Measurements from ENCODE around the gene C6orf15. TPM values are rescaled to one million over a fixed set of nuclear protein-coding genes. Genes with fewer than 3 reads are reported as not detected.
"Not testable (repeated sequence)": the region's sequence is repeated elsewhere in the genome, so short reads cannot be mapped to it uniquely, and the experiment has no call there.

The C6orf15 gene
- total RNA-seq, 1 donor from 2014 or later = not detected

DNA sequence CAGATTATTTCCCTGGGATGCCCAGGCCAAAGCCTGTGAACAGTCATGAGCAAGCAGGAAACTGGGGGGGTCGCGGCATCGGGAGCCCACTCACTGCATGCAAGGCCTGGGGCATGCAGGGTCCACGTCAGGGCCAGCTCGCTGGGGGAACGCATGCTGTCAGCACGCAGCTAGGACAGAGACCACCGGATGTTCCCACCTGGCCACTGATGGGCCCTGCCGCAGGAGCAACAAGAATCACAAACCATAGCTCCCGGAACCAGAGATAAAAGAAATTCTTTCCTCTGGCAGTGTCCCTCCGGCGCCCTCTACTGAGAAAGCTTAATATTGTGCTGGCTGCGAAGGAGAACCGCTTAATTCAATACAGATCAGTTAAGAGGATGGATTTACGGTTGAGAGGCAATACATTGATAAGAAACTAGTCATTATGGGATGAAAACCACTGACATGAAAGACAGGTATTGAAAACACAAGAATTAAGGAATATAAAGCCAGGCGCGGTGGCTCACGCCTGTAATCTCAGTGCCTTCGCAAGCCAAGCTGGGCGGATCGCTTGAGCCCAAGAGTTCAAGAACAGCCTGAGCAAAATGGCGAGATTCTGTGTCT is 32.6 kb downstream of the C6orf15 start:
- no peak for DNase-seq (ENCODE audit: low spot score)
- intact Hi-C loops (cut with DNase I) = loop anchor here (5.0 to 10.0 kb wide), 2 partner anchors 355 to 537 kb away; partner anchors contain the start of gene TUBB

GRCh38 chr6:31076611-31077010 is 35.8 kb downstream of the C6orf15 start:
- intact Hi-C loops (cut with DNase I) = no loop called here
- no peak for DNase-seq (ENCODE audit: low spot score)

DNA sequence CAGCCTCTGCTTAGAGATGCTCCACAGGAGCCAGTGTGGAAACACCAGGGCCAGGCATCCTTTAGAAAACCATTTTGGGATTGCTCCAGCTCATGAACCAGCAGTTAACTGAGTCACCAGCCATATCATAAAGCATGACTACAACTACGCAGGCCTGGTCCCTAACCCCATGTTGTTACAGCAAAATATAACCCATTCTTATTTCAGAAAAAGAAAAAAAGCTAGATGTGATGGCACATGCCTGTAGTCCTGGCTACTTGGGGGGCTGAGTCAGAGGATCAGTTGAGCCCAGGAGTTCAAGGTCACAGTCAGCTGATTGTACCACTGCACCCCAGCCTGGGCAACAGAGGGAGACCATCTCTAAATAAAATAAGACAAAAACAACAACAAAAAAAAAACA is 36.8 kb downstream of the C6orf15 start:
- intact Hi-C loops (cut with DNase I) = no loop called here
- no peak for DNase-seq (ENCODE audit: low spot score)

GRCh38 chr6:31074401-31074800 is 38.0 kb downstream of the C6orf15 start:
- DNase-seq (ENCODE audit: low spot score) = no peak
- intact Hi-C loops (cut with DNase I) = no loop called here

DNA sequence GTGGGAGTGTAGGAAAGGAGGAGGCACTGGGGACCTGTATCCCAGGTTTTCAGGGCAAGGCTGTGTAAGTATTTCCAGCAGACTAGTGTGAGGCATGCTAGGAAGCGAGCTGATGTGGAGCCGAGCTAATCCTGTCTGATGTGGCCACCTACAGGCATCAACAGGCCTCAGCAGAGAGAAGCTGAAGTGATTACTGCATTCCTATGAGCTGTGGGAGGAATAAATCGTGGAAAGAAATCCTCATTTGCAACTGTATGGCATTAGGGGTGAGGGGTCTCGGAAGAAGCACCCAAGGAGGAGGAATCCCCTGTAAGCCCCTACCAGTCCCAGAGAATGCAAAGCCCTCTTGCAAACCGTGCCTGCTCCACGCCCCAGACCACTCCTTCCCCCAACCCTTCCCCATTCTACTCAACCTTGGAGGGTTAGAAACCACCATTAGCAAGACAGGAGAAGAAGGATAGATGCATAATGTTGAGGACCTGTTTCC is 41.6 kb downstream of the C6orf15 start:
- DNase-seq (ENCODE audit: low spot score) = no peak
- intact Hi-C loops (cut with DNase I) = loop anchor here (1.0 kb wide), 1 partner anchor 155 kb away; no protein-coding TSS in a partner anchor

DNA sequence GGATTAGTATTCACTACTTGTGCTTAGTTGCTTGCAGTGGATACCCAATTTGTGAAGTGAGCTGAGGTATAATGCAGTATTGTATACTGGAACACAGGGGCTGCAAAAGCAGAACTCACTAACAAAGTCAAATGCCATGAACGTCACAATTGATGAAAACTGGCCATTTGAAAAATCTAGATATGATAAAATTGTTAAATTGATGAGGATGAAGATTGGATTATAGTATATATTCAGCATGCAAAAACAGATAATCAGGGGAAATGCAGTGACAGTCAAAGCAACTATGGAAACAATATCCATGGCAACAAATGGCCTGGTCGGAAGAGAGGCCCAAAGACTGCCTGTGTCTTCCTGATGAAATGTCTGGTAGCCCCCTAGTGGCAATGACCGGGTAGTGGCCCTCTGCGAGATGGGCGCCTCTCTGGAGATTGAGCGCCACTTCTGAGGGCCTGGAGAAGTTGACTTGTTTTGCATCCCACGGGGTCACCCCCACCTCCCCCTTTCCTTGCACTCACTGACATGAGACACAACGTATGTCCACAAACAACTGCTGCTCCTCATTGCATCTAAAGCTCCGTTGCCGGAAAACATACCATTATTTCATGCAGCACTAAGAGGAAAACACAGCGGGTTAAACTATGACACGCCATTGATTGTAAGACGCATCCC is 43.6 kb downstream of the C6orf15 start:
- intact Hi-C loops (cut with DNase I) = no loop called here
- peak; percentile 82 for DNase-seq (ENCODE audit: low spot score)

- DNase-seq (ENCODE audit: low spot score); intact Hi-C loops (cut with DNase I): not testable (repeated sequence)
Measured at GRCh38 chr6:31067891-31068668, 44.3 kb downstream of the C6orf15 start.

DNA sequence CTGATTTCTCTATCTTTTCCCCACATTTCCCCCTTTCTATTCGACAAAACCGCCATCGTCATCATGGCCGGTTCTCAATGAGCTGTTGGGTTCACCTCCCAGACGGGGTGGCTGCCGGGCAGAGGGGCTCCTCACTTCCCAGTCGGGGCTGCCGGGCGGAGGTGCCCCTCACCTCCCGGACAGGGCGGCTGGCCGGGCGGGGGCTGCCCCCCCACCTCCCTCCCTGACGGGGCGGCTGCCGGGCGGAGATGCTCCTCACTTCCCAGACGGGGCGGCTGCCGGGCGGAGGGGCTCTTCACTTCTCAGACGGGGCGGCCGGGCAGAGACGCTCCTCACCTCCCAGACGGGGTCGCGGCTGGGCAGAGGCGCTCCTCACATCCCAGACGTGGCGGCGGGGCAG is 45.3 kb downstream of the C6orf15 start:
- not testable (repeated sequence) for DNase-seq (ENCODE audit: low spot score)

GRCh38 chr6:31065556-31065955 is 46.8 kb downstream of the C6orf15 start:
- no peak for DNase-seq (ENCODE audit: low spot score)
- intact Hi-C loops (cut with DNase I) = no loop called here

More for the DNA sequence above, 45.3 kb downstream of the C6orf15 start:
- intact Hi-C loops (cut with DNase I) = not testable (repeated sequence)

DNA sequence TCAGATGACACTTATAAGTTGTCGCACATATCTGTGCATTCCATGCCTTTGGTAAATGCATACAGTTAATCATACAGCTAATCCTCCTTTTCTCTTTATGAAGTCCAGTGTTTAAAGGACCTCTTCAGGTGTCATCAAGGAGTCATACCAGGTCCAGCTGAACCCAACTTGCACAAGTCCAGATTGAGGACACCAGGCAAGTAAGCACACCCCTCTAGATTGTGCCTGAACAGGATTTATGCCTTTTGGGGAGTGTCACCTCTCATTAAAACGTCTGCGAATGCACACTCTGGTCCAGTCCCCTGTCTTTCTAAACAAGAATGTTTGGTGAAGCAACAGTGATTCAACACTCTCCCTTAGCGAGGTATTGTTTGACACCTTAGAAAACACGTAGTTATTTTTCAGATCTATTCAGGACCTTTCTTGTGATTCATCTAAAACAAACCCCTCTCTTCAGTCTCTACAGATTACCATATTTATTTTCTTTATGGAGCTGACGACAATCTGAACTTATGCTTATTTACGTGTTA is 48.4 kb downstream of the C6orf15 start:
- intact Hi-C loops (cut with DNase I) = no loop called here
- DNase-seq (ENCODE audit: low spot score) = no peak

Other genes with a start within 250 kb of the C6orf15 start
- 61.4 TPM for gene DDR1, start 228.1 kb downstream of the C6orf15 start, total RNA-seq
- 16.0 TPM for gene GTF2H4, start 204.4 kb downstream of the C6orf15 start, total RNA-seq
- gene VARS2, start 198.3 kb downstream of the C6orf15 start, total RNA-seq = 24.7 TPM
- not detected for gene SFTA2, start 180.4 kb downstream of the C6orf15 start, total RNA-seq
- not detected for gene MUCL3, start 171.6 kb downstream of the C6orf15 start, total RNA-seq
- gene MUC21, start 128.9 kb downstream of the C6orf15 start, total RNA-seq = not detected
- gene MUC22, start 102.1 kb downstream of the C6orf15 start, total RNA-seq = not detected
- 3.9 TPM for gene PSORS1C1, start 2.2 kb upstream of the C6orf15 start, total RNA-seq
- not detected for gene CDSN, start 7.9 kb upstream of the C6orf15 start, total RNA-seq
- not detected for gene PSORS1C2, start 26.5 kb upstream of the C6orf15 start, total RNA-seq
- gene CCHCR1, start 45.2 kb upstream of the C6orf15 start, total RNA-seq = 11.1 TPM
- 2.4 TPM for gene TCF19, start 46.0 kb upstream of the C6orf15 start, total RNA-seq
- gene POU5F1, start 58.1 kb upstream of the C6orf15 start, total RNA-seq = 1.0 TPM
- gene HLA-C, start 159.5 kb upstream of the C6orf15 start, total RNA-seq = 237 TPM
- gene HLA-B, start 244.6 kb upstream of the C6orf15 start, total RNA-seq = 409 TPM